Duodenal mucosa (tissue), 2 donors: ENCODE measurements around the gene TUBB4B.
A peak's percentile ranks its signal among the peaks of the same experiment; 100 is the strongest.

ENCODE experiments used
- H3K27ac ChIP-seq: one replicate; pipeline ENCODE4 v1.7.0; 2013; ENCODE audit warnings: low read depth, low read length
- H3K27me3 ChIP-seq, 2 donors: one replicate each; pipeline ENCODE4 v1.7.0; 2013; ENCODE audit warnings: low read length in 2 of 2, control low read depth in 1 of 2; ENCODE audit not compliant: insufficient read depth in 2 of 2, control insufficient read depth in 1 of 2
- H3K36me3 ChIP-seq, 2 donors: one replicate each; pipeline ENCODE4 v1.7.0; 2013; ENCODE audit warnings: low read length in 2 of 2, control low read depth in 1 of 2; ENCODE audit not compliant: insufficient read depth in 2 of 2, control insufficient read depth in 1 of 2
- H3K4me1 ChIP-seq, 2 donors: one replicate each; pipeline ENCODE4 v1.7.0; 2013; ENCODE audit warnings: low read length in 2 of 2, control low read depth in 1 of 2; ENCODE audit not compliant: insufficient read depth in 2 of 2, control insufficient read depth in 1 of 2
- H3K4me3 ChIP-seq, 2 donors: one replicate each; pipeline ENCODE4 v1.7.0; 2013; ENCODE audit warnings: low read length in 2 of 2, low read depth in 1 of 2
- H3K9ac ChIP-seq, 2 donors: one replicate each; pipeline ENCODE4 v1.7.0; 2013; ENCODE audit warnings: low read length in 2 of 2, low read depth in 1 of 2
- H3K9me3 ChIP-seq, 2 donors: one replicate each; pipeline ENCODE4 v1.7.0; 2013; ENCODE audit warnings: low read length in 2 of 2, control low read depth in 1 of 2; ENCODE audit not compliant: control insufficient read depth in 1 of 2

Gene TUBB4B

GRCh38 chr9:137245450-137246421, 4.6 kb downstream of the TUBB4B start:
- Histone ChIP-seq H3K36me3 (peaks cover 3 to 21% of the 10 kb centered on the region in 2 donors), H3K4me3 (no peak overlapping the region), H3K9ac (no peak overlapping the region), H3K27me3 (no peaks in the 10 kb centered on the region), H3K4me1 (peaks cover 20 to 24% of the 10 kb centered on the region in 2 donors), H3K9me3 (no peaks in the 10 kb centered on the region), H3K27ac (no peak overlapping the region)

- no peak overlapping the region for H3K4me3 ChIP-seq
- H3K9ac ChIP-seq: no peak overlapping the region
- no peak overlapping the region for H3K27ac ChIP-seq
- peaks cover 0 to 16% of the 10 kb centered on the region in 2 donors for H3K36me3 ChIP-seq
- no peaks in the 10 kb centered on the region for H3K9me3 ChIP-seq
- H3K27me3 ChIP-seq: no peaks in the 10 kb centered on the region
- peaks cover 16 to 18% of the 10 kb centered on the region in 2 donors for H3K4me1 ChIP-seq
Observed at GRCh38 chr9:137247135-137247915, 6.2 kb downstream of the TUBB4B start.

GRCh38 chr9:137247916-137248175, 6.8 kb downstream of the TUBB4B start:
- Histone ChIP-seq H3K27me3 (no peaks in the 10 kb centered on the region), H3K9ac (no peak overlapping the region), H3K27ac (no peak overlapping the region), H3K36me3 (peaks cover 0 to 11% of the 10 kb centered on the region in 2 donors), H3K4me3 (no peak overlapping the region), H3K4me1 (peaks cover 11 to 16% of the 10 kb centered on the region in 2 donors), H3K9me3 (no peaks in the 10 kb centered on the region)

DNA sequence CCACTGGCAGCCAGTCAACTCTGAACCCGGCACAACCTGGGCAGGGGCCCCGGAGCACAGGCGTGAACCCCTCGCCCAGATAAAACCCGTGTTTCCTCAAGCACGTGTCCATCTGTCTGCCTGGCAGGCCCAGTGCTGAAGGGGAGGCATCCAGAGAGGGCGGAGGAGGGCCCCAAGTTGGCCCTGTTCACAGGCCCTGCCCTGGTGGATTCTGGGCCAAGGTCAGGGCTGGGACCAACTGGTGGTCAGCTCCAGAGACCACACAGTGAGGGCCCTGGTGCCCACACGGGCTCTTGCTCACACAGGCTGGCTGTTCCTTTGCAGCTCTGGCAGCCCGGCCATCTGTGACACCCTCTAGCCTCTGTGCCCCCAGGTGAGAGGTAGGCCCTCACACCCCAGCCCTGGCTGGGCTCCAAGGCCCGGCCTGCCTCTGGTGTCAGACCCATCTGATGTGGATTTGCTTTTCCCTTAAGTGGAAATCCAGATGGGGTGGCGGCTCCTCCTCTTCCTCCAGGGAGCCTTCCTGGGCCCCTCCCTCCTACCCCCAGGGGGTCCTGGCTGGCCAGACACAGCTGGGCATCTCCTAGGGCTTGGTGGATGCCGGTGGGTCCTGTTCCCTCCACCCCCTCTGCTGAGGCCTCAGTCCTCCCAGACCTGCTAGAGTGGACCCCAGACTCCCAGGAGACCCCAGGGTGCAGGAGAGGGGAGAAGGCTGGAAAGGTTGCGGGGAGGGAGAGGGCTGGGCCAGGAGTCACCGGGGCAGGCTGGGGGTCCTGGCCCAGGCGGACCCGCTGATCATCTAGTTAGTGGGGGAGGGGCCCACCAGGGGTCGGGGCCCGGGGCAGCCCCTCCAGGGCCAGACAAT, 9.5 kb downstream of the TUBB4B start:
- H3K27ac ChIP-seq: no peak overlapping the region
- H3K27me3 ChIP-seq: no peaks in the 10 kb centered on the region
- H3K9ac ChIP-seq: no peak overlapping the region
- no peak overlapping the region for H3K4me3 ChIP-seq
- no peaks in the 10 kb centered on the region for H3K36me3 ChIP-seq
- no peaks in the 10 kb centered on the region for H3K9me3 ChIP-seq
- H3K4me1 ChIP-seq: peaks cover 8 to 18% of the 10 kb centered on the region in 2 donors

GRCh38 chr9:137251194-137251461, 10.0 kb downstream of the TUBB4B start, which contains the start of gene STPG3:
Gene STPG3, plus strand, starts transcription at chr9:137251286. Its CDS starts 1 bp downstream, at chr9:137251287.
- Histone ChIP-seq H3K36me3 (peaks cover 0 to under 1% of the 10 kb centered on the region in 2 donors), H3K27ac (no peak within 1 kb of the TSS), H3K4me1 (peaks cover 12 to 24% of the 10 kb centered on the region in 2 donors), H3K27me3 (no peaks in the 10 kb centered on the region), H3K4me3 (no peak within 1 kb of the TSS), H3K9me3 (no peaks in the 10 kb centered on the region), H3K9ac (no peak within 1 kb of the TSS)

DNA sequence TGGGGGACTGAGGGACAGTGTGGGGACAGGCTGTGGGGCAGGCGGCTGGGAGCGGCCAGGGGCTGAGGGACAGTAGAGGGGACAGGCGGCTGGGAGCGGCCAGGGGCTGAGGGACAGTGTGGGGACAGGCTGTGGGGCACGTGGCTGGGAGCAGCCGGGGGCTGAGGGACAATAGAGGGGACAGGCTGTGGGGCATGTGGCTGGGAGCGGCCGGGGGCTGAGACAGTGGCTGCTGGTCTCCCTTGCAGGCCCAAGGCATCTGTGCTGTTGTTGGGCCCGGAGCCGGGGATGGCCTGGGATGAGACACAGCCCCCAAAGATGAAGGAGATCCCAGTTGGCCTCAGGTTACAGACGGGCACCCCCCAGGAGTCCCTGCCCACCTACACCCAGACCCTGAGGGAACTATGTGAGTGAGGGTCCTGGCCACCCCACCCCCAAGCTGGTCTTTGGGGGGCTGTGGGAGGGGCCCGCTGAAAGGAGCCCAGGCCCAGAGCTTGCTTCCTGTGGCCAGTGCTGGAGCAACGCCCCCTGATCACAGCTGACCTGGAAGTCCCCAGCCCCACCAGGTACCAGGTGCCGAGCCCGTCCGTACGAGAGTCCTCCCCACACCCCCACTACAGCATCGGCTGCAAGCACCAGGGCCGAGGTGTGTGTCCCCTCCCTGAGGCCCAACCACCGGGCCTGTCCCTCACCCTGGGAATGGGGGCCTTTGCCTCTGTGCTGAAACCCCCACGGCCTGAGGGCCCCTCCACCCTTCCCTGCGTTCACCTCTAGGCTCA, 10.6 kb downstream of the TUBB4B start:
- Histone ChIP-seq H3K4me1 (peaks cover 18 to 29% of the 10 kb centered on the region in 2 donors), H3K36me3 (peaks cover 0 to 6% of the 10 kb centered on the region in 2 donors), H3K27me3 (no peaks in the 10 kb centered on the region), H3K4me3 (no peak overlapping the region), H3K9me3 (no peaks in the 10 kb centered on the region), H3K27ac (no peak overlapping the region), H3K9ac (no peak overlapping the region)

DNA sequence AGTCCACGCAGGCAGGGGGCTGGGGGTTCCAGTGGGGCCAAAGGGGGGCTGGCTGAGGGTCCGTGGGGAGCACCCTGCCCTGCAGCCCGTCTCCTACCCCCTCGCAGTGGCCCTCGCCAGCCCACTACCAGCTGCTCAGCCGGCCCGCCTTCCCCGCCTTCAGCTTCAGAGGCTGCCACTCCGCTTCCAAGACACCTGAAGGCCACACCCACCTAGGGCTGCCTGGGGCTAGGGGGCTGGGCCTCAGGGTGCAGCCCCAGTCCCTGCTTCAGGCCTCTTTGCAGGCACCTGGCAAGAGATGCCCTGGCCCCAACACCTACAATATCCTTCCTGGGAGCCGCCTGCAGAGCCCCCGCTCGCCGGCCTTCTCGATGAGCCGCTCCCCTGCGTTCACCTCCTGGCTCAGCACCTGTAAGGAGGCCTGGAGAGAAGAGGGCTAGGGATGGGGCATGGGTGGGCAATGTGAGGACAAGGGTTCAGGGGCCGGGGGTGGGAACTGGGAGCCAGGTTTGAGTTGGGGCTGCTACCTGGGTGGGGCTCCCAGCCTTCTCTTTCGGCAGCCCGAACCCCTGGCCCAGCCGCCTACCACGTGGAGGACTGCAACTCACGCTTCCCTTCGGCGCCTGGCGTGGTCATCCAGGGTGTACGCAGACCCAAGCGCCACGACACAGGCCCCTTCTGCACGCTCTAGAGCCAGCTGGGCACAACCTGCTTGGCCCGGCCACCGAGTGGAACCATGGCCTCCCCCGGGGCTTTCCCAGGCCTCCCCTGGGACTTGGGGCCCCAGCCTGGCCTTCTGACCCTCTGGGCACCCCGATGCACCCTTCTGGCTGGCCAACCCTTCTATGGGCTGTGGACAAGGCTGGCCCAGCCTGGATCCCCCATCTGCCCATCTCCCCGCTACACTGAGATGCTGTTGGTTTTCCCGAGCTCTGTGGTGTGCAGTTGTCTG, 11.7 kb downstream of the TUBB4B start:
- Histone ChIP-seq H3K36me3 (peaks cover 0 to 10% of the 10 kb centered on the region in 2 donors), H3K9me3 (no peaks in the 10 kb centered on the region), H3K4me1 (peaks cover 21 to 33% of the 10 kb centered on the region in 2 donors), H3K4me3 (no peak overlapping the region), H3K27me3 (no peaks in the 10 kb centered on the region), H3K27ac (no peak overlapping the region), H3K9ac (no peak overlapping the region)

GRCh38 chr9:137253717-137254623, 12.9 kb downstream of the TUBB4B start:
- peaks cover under 1 to 18% of the 10 kb centered on the region in 2 donors for H3K36me3 ChIP-seq
- H3K9me3 ChIP-seq: no peaks in the 10 kb centered on the region
- peak overlapping the region; percentile 63 for H3K27ac ChIP-seq
- H3K4me1 ChIP-seq: peaks cover 21 to 33% of the 10 kb centered on the region in 2 donors
- no peaks in the 10 kb centered on the region for H3K27me3 ChIP-seq
- peak overlapping the region; percentile 78 to 79 for H3K4me3 ChIP-seq
- H3K9ac ChIP-seq: peak overlapping the region; percentile 74 to 91
